ENCODE results near the gene IL2RA.
"Not testable (repeated sequence)": the region's sequence is repeated elsewhere in the genome, so short reads cannot be mapped to it uniquely, and the experiment has no call there.

IL2RA gene

GRCh38 chr10:6048281-6049030 is 13.7 kb downstream of the IL2RA start:
- Histone ChIP-seq H3K79me2 (ENCODE audit: control insufficient read depth, insufficient read depth, low read length, unreplicated experiment) (no peaks in the 10 kb centered on the region), H3K27ac (ENCODE audit: low read depth, low read length) (no peak overlapping the region), H2AFZ (ENCODE audit: low read length, unreplicated experiment) (no peak overlapping the region), H3K4me1 (ENCODE audit: control insufficient read depth, insufficient read depth, low read length, unreplicated experiment) (no peaks in the 10 kb centered on the region), H3K36me3 (ENCODE audit: insufficient read depth, low read length) (no peaks in the 10 kb centered on the region), H3K27me3 (ENCODE audit: insufficient read depth, low read length) (peaks cover 38% of the 10 kb centered on the region), H3K4me3 (ENCODE audit: low read depth, low read length) (no peak overlapping the region)

GRCh38 chr10:6047847-6048246 is 14.3 kb downstream of the IL2RA start:
- H3K79me2 ChIP-seq (ENCODE audit: control insufficient read depth, insufficient read depth, low read length, unreplicated experiment) = no peaks in the 10 kb centered on the region
- no peak overlapping the region for H2AFZ ChIP-seq (ENCODE audit: low read length, unreplicated experiment)
- no peaks in the 10 kb centered on the region for H3K4me1 ChIP-seq (ENCODE audit: control insufficient read depth, insufficient read depth, low read length, unreplicated experiment)

GRCh38 chr10:6046773-6047611 is 15.2 kb downstream of the IL2RA start:
- Histone ChIP-seq H3K36me3 (ENCODE audit: insufficient read depth, low read length) (no peaks in the 10 kb centered on the region), H3K4me1 (ENCODE audit: control insufficient read depth, insufficient read depth, low read length, unreplicated experiment) (no peaks in the 10 kb centered on the region), H3K27ac (ENCODE audit: low read depth, low read length) (no peak overlapping the region), H3K79me2 (ENCODE audit: control insufficient read depth, insufficient read depth, low read length, unreplicated experiment) (no peaks in the 10 kb centered on the region), H2AFZ (ENCODE audit: low read length, unreplicated experiment) (no peak overlapping the region), H3K4me3 (ENCODE audit: low read depth, low read length) (no peak overlapping the region), H3K27me3 (ENCODE audit: insufficient read depth, low read length) (peaks cover 52% of the 10 kb centered on the region)

More at GRCh38 chr10:6047847-6048246, 14.3 kb downstream of the IL2RA start:
- no peak overlapping the region for H3K27ac ChIP-seq (ENCODE audit: low read depth, low read length)
- H3K4me3 ChIP-seq (ENCODE audit: low read depth, low read length) = no peak overlapping the region
- H3K27me3 ChIP-seq (ENCODE audit: insufficient read depth, low read length) = peaks cover 44% of the 10 kb centered on the region
- no peaks in the 10 kb centered on the region for H3K36me3 ChIP-seq (ENCODE audit: insufficient read depth, low read length)

DNA sequence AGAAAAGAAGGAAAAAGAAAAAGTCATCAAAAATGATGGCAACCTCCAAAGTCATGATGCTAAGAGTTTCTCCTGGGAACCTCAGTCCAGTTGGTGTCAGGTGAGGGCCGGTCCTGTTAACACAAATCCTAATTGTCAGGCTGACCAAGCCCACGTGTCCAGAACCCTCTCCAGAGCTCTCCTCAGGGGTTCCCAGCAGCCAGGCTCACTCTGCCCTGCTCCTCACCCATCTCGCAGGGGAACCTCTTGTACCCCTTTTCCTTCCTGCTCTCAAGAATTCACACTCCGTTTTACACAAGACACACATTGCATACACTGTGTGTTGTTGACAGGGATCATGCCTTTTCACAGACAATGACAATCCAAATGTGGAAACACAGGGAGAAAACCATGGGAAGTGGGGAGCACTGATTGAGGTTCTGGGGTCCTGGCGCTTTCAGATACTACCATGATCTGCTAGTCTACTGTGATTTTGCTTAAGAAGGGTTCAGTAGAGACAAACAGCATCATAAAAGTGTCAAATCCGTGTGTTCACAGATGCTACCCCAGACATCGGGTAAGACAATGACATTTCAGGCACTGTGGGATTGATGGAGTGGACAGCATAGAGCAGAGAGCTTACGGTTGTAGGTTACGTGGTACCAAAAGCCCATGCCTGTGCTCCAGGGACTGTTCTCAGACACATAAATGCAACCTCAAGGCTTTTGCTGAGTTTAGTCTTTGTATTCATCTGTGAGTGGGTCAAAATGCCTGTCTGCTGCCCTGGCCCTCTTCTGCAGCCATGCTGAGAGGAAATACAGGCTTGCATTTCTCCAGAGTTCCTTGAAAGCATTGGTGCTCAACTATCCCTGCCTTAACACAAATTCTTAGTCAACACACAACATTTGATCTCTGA is 16.0 kb downstream of the IL2RA start:
- peaks cover 56% of the 10 kb centered on the region for H3K27me3 ChIP-seq (ENCODE audit: insufficient read depth, low read length)
- H3K4me3 ChIP-seq (ENCODE audit: low read depth, low read length) = no peak overlapping the region
- no peak overlapping the region for H3K27ac ChIP-seq (ENCODE audit: low read depth, low read length)
- no peaks in the 10 kb centered on the region for H3K4me1 ChIP-seq (ENCODE audit: control insufficient read depth, insufficient read depth, low read length, unreplicated experiment)
- H3K79me2 ChIP-seq (ENCODE audit: control insufficient read depth, insufficient read depth, low read length, unreplicated experiment) = no peaks in the 10 kb centered on the region
- H3K36me3 ChIP-seq (ENCODE audit: insufficient read depth, low read length) = no peaks in the 10 kb centered on the region
- H2AFZ ChIP-seq (ENCODE audit: low read length, unreplicated experiment) = no peak overlapping the region

- no peak overlapping the region for H3K4me3 ChIP-seq (ENCODE audit: low read depth, low read length)
- H3K79me2 ChIP-seq (ENCODE audit: control insufficient read depth, insufficient read depth, low read length, unreplicated experiment) = no peaks in the 10 kb centered on the region
- no peaks in the 10 kb centered on the region for H3K36me3 ChIP-seq (ENCODE audit: insufficient read depth, low read length)
- no peak overlapping the region for H2AFZ ChIP-seq (ENCODE audit: low read length, unreplicated experiment)
- H3K4me1 ChIP-seq (ENCODE audit: control insufficient read depth, insufficient read depth, low read length, unreplicated experiment) = no peaks in the 10 kb centered on the region
- H3K27ac ChIP-seq (ENCODE audit: low read depth, low read length) = no peak overlapping the region
- peaks cover 56% of the 10 kb centered on the region for H3K27me3 ChIP-seq (ENCODE audit: insufficient read depth, low read length)
These were observed 16.8 kb downstream of the IL2RA start for GRCh38 chr10:6045314-6045848.

- Histone ChIP-seq H3K27me3 (ENCODE audit: insufficient read depth, low read length) (peaks cover 56% of the 10 kb centered on the region), H3K4me1 (ENCODE audit: control insufficient read depth, insufficient read depth, low read length, unreplicated experiment) (no peaks in the 10 kb centered on the region), H3K36me3 (ENCODE audit: insufficient read depth, low read length) (no peaks in the 10 kb centered on the region), H3K79me2 (ENCODE audit: control insufficient read depth, insufficient read depth, low read length, unreplicated experiment) (no peaks in the 10 kb centered on the region), H2AFZ (ENCODE audit: low read length, unreplicated experiment) (no peak overlapping the region), H3K27ac (ENCODE audit: low read depth, low read length) (no peak overlapping the region), H3K4me3 (ENCODE audit: low read depth, low read length) (no peak overlapping the region)
These were observed 17.3 kb downstream of the IL2RA start for GRCh38 chr10:6044751-6045313.

GRCh38 chr10:6044060-6044459 is 18.1 kb downstream of the IL2RA start:
- peaks cover 64% of the 10 kb centered on the region for H3K27me3 ChIP-seq (ENCODE audit: insufficient read depth, low read length)
- H3K4me1 ChIP-seq (ENCODE audit: control insufficient read depth, insufficient read depth, low read length, unreplicated experiment) = no peaks in the 10 kb centered on the region
- no peak overlapping the region for H2AFZ ChIP-seq (ENCODE audit: low read length, unreplicated experiment)
- H3K27ac ChIP-seq (ENCODE audit: low read depth, low read length) = no peak overlapping the region
- H3K79me2 ChIP-seq (ENCODE audit: control insufficient read depth, insufficient read depth, low read length, unreplicated experiment) = no peaks in the 10 kb centered on the region
- H3K4me3 ChIP-seq (ENCODE audit: low read depth, low read length) = no peak overlapping the region
- no peaks in the 10 kb centered on the region for H3K36me3 ChIP-seq (ENCODE audit: insufficient read depth, low read length)

- not testable (repeated sequence) for H3K36me3 ChIP-seq (ENCODE audit: insufficient read depth, low read length); H3K27ac ChIP-seq (ENCODE audit: low read depth, low read length); H3K79me2 ChIP-seq (ENCODE audit: control insufficient read depth, insufficient read depth, low read length, unreplicated experiment); H3K4me1 ChIP-seq (ENCODE audit: control insufficient read depth, insufficient read depth, low read length, unreplicated experiment); H3K4me3 ChIP-seq (ENCODE audit: low read depth, low read length); H2AFZ ChIP-seq (ENCODE audit: low read length, unreplicated experiment)
- H3K27me3 ChIP-seq (ENCODE audit: insufficient read depth, low read length) = peaks cover 69% of the 10 kb centered on the region
These were observed 18.8 kb downstream of the IL2RA start for GRCh38 chr10:6043377-6043776.

- Histone ChIP-seq H3K36me3 (ENCODE audit: insufficient read depth, low read length) (no peaks in the 10 kb centered on the region), H3K27ac (ENCODE audit: low read depth, low read length) (no peak overlapping the region), H3K27me3 (ENCODE audit: insufficient read depth, low read length) (peaks cover 55% of the 10 kb centered on the region), H3K79me2 (ENCODE audit: control insufficient read depth, insufficient read depth, low read length, unreplicated experiment) (no peaks in the 10 kb centered on the region), H3K4me1 (ENCODE audit: control insufficient read depth, insufficient read depth, low read length, unreplicated experiment) (no peaks in the 10 kb centered on the region), H3K4me3 (ENCODE audit: low read depth, low read length) (no peak overlapping the region), H2AFZ (ENCODE audit: low read length, unreplicated experiment) (no peak overlapping the region)
These were observed 22.0 kb downstream of the IL2RA start for GRCh38 chr10:6040205-6040604.

GRCh38 chr10:6039711-6040110 is 22.5 kb downstream of the IL2RA start:
- Histone ChIP-seq H3K4me1 (ENCODE audit: control insufficient read depth, insufficient read depth, low read length, unreplicated experiment) (no peaks in the 10 kb centered on the region), H2AFZ (ENCODE audit: low read length, unreplicated experiment) (no peak overlapping the region), H3K4me3 (ENCODE audit: low read depth, low read length) (no peak overlapping the region), H3K27me3 (ENCODE audit: insufficient read depth, low read length) (peaks cover 50% of the 10 kb centered on the region), H3K79me2 (ENCODE audit: control insufficient read depth, insufficient read depth, low read length, unreplicated experiment) (no peaks in the 10 kb centered on the region), H3K27ac (ENCODE audit: low read depth, low read length) (no peak overlapping the region), H3K36me3 (ENCODE audit: insufficient read depth, low read length) (no peaks in the 10 kb centered on the region)

Data from ACC112 (cell line).